HG02973 (cell line): ENCODE measurements around the gene NDUFAF7.
"Not testable (repeated sequence)": the region's sequence is repeated elsewhere in the genome, so short reads cannot be mapped to it uniquely, and the experiment has no call there.

ENCODE experiments used
- ATAC-seq: cut with Tn5 transposase; IDR thresholded peaks from one replicate; pipeline ENCODE4 v1.9.1; 2021; ENCODE audit warnings: moderate library complexity; ENCODE audit not compliant: unreplicated experiment

The NDUFAF7 gene

DNA sequence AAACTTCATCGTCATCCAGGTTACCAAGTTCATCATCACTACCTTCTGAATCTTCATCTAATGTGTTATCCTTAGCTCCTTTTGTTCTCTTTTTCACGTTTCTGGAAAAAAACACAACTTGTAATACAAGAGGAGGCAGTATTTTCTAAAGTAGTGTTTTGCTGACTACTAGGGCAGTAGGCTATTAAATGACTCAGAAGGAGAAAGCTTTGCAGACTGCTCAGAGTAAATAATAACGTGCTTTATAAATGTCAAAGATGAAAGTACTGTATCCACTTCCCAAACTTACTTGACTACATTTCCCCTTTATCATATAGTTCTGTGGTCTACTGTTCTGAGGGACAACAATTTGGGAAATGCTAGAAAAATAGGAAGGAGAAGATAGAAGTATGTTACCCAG lies 19.5 kb upstream of the NDUFAF7 start:
- no peak for ATAC-seq

DNA sequence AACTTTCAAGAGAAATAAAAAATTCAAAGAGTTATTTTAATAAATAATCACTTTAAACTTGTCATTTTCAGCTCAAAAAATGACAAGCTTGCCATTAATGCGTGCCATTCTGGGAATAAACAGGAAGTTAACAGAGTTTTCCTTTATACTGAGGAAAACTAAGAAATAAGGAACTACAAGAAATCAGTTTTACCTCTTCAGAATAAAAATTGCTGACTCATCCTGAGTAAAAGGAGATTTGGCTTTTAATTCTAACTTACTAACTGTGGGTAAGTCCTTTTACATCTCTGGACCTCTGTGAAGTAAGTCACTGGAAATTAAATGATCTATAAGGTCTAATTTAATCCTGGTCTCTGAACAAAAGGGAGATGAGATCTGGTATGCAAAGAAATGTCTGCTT lies 16.2 kb upstream of the NDUFAF7 start:
- ATAC-seq: no peak

DNA sequence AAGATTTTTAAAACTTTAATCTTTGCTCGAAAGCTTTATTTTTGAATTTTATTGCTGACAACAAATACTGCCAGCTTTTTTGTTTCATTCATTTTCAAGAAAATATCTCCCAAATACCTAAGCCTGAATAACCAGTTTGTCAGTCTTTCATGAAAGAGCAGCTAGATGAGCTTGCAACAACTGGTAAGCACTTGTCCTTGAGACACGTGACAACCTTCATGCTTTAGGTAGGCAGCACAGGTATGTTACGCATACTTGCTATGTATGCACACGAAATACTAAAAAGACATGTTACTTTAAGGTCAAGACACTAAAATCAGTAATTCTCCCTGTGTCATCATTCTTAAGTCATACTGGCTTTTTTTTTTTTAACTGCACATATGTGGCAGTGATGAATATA lies 12.4 kb upstream of the NDUFAF7 start:
- no peak for ATAC-seq

DNA sequence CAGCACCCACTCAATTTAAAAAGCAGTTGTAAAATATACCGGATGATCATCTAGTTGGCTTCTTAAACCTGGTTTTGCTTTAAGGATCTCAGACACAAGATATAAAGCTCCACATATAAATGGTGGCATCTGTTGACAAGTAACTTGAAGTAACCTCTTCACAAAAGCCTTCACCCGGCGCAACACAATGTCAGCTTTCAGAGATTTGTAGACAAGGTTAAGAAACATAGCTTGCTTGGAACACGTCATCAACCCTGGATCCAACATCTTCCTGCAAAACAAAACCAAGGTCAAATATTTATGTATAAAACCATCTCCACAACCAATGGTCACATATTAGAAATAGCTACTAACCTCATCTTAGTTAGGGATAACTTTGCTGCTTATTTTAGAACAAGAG lies 8.3 kb upstream of the NDUFAF7 start:
- no peak for ATAC-seq

DNA sequence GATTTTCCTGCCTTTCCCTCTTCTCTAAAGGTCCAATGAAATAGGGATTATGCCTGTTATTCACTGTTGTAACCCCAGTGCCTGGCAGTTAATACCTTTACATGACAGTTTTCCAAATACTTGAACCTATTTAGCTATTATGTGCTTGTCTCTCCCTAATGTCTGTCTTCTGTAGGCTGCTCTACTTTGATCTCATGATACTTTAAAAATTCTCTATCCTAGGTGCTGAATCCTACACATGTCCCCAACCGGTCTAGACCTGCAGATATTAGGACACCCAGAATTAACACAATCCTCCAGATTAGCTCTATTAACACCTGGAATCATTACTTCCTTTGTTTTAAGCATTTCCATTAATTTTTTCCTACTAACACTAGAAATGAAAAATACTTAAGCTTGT lies 7.4 kb upstream of the NDUFAF7 start:
- no peak for ATAC-seq

DNA sequence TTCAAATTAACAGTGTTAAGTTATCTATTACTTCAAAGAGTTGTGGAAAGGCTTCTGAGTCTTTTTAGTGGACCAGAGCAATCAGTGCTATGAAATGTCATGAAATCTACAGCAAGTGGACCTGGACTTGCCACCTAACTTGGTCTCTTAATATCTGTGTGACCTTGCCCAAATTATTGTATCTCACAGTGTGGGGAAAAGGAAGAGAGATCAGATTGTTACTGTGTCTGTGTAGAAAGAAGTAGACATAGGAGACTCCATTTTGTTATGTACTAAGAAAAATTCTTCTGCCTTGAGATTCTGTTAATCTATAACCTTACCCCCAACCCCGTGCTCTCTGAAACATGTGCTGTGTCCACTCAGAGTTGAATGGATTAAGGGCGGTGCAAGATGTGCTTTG lies 6.3 kb upstream of the NDUFAF7 start:
- not testable (repeated sequence) for ATAC-seq

DNA sequence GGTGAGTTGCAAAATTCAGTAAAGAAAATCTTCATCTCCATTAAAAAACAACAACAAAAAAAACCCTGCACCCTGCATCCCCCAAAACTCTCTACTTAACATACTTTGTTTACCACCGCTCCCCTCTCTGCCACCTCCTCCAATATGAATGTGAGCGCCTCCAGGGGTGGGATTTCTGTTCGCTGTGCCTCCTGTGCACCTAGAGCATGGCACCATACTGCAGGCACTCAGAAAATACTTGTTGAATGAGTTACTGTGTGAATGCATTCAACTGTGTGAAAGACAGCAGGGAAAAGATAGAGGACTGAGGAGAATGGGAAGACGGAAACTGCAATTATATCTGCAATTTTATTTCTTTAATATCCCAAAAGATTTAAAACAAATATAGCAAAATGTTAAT lies 4.6 kb upstream of the NDUFAF7 start:
- no peak for ATAC-seq

DNA sequence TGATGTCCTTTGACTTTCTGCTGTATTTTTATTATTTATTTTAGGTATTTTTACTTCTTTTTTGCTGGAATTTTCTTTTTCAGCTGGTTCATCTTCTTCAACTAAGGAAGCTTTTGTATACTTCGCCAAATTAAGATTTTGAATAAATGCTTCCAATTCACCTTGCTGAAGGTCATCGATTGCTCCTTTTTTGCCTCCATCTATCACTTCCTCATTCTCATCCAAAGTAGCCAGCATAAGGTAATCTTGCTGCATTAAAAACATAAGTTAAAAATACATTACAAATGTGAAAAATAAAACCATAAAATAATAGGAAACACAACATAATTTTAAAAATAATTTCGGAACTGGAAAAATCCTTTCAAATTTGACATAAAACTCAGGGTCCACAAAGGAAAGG lies 2.7 kb upstream of the NDUFAF7 start:
- ATAC-seq: no peak

DNA sequence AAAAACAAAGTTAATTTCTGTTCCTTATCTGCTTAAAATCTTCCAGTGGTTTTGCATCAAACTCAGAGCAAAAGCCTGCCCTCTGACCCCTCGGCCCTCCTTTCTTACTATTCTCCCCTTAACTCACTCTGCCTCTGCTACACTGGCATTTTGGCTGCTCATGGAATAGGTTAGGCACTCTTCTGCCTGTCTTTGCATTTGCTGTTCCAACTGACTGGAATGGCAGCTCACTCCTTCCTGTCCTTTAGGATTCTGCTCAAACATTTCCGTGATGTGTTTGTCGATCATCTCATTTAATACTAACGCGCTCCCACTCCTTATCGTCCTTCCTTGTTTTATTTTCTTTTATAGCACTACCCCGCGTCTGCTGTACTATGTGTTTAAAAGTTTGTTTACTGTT lies 877 bp upstream of the NDUFAF7 start:
- ATAC-seq: no peak

DNA sequence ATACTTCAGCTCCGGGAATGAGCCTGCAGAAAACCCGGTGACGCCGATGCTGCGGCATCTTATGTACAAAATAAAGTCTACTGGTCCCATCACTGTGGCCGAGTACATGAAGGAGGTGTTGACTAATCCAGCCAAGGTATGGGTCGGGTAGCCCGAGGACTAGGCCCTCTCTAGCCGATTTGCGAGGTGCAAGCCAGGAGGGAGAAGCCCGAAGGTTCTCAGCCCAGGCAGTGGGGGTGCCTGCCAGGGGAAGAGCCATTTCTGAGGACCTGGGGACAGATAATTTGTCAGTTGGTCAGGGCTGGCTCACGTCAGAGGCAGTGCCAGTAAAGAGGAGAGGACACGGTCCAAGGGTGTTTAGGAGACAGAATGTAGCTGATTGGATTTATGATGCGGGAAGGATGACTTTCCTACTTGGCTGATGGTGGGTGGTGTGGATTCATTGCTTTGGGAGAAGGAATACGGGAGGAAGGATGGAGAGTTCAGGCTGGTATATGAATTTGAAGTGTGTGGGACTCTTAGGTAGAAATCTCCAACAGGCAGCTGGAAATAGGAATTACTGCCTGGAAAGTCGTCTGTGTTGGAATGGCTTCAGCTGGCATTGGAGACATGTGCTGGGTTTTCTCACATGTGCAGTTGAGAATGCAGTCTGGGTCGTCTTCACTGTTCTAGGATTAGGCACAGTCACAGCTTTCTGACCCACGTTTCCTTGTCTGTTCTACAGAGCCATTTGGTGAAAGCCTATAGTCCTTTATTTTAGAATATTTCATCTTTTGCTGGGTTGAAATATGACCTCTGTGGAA lies 874 bp downstream of the NDUFAF7 start:
- no peak for ATAC-seq

DNA sequence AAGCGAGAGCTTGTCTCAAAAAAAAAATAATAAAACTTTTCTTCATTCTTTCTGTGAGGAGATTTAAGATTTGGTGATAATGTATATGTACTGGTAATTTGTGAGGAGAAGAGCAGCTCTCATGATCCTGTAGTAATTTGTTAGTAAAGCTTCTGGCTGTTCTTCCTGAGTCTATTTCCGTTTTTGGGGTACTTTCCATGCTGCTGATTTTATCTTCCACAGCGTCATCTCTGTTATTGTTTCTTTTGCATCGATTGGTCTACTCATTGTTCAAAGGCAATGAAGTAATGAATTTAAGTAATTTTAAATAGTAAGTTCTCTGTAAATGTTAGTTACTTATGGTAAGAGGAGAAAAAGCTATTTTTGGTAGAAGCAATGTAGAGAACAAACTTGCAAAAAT lies 12.0 kb downstream of the NDUFAF7 start:
- ATAC-seq: no peak

DNA sequence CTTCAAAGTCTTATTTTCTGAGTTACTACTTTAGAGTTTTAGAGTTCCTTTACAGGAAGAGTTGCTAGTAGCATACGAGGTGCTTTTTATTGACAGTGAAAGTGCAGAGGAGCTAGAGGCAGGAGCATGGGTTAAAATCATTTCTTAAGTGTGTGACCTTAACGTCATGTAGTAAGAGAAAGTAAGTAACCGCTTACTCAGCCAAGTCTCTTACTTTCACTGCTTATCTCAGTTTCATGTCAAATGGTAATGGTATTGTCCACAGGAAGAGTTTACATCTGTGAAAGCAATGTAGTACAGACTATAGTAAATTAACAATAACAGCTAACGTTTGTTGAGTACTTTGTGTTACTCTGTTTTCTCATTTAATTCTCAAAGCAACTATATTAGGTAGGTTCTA lies 12.6 kb downstream of the NDUFAF7 start:
- peak; percentile 68 for ATAC-seq

DNA sequence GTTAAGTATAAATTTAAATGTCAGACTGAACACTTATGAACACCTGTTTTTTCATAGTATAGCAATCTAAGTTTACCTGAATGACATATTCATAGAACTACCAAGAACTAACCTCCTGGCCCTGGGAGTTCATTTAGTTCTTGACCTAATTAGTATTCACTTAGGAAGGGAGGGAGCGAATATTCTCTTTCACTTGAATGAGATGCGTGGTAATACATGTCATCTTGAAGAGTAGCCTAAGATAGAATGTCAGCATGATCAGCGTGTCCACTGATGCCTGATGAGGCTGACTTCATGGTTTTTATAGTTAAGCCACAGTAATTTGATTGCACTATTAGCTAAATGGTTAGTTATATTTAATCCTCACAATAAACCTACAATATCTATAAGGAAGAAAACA lies 13.3 kb downstream of the NDUFAF7 start:
- no peak for ATAC-seq

DNA sequence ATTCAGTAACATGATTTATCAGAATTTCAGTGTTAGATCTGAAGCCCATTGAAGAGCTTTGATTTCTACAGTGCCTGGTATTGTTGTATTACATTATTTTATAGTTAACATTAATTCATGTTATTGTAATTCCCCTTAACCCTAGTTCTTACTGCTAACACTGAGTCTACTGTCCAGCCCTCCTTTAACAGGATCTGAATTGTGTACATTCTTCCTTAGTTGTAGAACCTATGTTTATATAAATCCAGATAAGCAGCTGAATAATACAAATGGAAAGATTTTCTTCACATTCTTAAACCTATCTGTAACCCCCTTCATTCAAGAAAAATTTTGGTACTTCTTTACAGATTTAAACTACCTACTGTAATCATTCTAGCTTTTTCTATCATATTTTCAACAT lies 14.7 kb downstream of the NDUFAF7 start:
- no peak for ATAC-seq

DNA sequence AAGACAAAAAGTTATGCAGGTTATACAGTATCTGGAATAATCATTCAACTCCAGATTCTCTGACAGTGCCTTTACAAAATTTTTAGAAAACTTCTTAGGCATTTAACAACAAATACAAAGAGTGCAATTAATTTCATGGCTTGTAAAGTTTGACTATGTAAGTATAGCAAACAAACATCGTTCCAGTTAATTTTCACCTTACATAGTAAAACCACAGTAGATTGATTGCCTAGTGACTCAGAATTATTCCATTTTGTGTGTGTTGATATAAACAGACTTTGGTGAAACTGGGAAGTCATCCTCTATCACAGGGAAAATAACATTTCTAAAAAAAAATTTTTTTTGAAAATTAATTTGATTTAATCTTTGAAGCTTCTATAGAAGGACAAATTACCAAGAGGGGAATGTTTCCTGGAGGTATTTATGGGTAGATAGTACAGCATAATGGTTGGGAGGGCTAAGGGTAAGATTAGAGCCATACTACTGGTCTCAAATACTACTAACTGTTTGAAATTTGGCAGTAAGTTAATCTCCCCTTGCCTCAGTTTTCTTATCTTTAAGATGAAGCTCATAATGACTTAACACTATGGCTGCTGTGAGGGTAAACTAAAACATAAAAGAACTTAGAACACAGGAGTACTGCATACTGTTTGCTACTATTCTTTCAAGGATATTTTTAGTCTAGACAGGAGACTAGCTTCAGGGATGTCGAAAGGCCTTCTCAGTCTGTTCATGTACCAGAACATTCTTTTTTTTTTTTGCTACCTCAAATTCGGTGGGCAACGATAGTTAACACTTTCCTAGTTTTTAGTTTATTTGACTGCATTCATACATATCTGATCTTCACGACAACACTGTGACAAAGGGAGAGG lies 19.6 kb downstream of the NDUFAF7 start:
- no peak for ATAC-seq

DNA sequence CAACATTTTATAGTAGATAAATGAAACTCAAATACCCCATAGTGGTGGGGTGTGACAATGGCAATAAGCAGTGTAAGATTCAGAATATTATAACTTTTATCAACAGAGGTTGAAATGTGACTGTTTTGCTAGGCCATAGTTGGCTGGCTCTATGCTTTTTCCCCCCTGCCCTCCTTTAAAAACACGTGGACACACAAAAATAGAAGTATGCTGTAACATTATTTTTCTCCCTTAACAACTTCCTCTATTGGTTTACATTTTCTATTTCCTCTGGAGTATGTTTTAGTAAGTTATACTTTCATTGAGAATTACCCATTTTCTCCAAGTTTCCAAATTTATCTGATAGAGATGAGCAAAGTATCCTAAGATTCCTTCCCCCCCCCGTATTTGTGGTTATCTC lies 31.1 kb downstream of the NDUFAF7 start:
- no peak for ATAC-seq

DNA sequence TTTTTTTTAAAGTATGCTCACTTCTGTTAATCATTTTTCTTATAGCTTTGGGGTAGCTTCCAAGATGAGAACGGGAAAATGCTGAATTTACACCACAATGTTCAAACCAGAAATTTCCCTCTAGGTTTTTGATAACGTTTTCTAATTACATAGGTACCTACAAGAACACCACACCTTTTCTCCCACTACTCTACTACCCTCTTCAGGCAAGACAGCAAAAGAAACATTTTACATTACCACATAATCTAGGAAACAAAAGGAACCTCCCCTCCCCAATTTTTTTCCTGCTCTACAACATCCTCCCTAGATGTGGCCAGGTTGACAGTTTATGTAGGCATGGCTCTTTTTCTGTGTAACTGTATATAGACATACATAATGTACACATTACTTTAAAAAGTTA lies 32.4 kb downstream of the NDUFAF7 start:
- ATAC-seq: no peak

DNA sequence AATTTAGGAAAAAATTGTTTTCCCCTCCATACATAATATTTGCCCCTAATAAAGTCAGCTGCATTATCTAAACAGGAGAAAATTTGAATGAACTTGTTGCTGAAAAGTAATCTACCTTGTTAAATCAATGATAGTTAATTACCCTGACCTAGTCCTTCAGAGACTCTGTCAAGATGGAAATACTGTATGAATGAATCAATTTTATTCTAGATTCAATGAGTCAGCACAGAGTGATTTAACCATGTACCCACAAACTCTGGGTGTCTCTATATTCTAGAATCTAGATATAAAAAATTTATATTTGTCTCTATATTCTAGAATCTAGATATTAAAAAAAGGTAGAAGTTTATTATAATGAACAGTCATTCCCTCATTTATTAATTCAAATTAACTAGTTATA lies 36.2 kb downstream of the NDUFAF7 start:
- ATAC-seq: no peak

DNA sequence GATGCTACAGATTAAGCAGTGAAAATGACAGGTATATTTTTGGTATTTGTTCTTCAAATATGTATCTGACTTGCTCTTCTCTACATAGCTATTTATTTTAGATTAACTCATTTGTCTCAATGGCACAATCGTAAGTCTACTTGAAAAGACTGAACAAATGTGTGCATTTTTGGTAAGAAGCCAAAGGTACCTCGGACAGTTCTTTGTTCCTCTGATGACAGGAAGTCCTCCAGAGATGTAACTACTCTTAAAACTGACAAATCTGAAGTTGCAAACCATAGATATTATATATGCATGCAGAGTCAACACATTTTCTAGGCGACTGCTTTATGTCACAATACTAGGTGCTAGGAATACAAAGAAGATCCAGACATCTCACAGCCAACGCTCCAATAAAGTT lies 36.7 kb downstream of the NDUFAF7 start:
- no peak for ATAC-seq

DNA sequence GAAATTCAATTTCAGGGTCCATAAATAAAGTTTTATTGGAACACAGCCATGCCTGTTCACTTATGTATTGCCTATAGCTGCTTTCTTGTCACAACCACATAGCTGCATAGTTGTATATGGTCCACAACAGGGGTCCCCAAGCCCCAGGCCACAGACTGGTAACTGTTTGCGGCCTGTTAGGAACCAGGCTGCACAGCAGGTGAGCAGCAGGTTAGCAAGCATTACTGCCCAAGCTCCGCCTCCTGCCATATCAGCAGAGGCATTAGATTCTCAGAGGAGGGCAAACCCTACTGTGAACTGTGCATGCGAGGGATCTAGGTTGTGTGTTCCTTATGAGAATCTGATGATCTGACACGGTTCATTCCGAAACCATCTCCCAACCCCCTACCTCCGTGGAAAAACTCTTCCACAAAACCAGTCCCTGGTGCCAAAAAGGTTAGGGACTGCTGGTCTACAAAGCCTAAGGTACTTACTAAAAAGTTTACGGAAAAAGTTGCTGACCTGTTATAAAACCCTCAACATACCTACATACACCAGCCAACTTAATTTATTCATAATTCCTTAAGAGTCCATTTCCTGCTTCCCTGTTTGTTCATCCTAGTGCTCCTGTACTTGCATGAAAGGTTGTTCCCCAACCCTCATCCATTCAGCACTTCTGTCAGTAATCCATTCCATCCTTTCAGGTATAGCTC lies 40.1 kb downstream of the NDUFAF7 start:
- ATAC-seq: no peak

DNA sequence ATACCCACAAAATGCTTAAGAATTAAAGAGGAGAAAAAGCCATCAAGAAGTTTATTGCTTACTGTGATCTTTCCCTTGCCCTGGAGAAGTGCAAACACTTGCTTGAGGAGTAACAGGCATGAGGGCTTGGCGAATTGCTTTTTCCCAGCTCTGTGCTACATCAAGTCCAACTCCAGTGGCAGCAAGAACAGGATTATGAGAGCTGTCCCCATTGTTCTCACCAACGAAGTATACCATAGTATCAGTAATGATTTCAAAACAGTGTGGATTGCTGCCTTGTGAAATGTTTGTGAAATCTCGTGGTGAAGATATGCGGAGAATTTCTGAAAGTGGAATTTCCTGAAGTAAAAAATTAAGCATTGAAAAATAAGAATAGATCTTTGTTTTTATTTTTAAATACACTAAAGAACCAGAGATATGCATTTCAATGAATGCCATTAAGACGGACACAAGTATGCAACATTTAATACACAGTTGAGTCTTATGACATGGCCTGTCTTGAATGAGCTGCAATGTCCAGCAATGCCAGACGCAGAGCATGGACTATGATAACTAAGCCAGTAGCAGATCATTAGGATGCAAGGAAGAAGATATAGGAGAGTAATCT lies 43.0 kb downstream of the NDUFAF7 start:
- no peak for ATAC-seq
